ENCODE data around the gene CLCN7.

Gene CLCN7

DNA sequence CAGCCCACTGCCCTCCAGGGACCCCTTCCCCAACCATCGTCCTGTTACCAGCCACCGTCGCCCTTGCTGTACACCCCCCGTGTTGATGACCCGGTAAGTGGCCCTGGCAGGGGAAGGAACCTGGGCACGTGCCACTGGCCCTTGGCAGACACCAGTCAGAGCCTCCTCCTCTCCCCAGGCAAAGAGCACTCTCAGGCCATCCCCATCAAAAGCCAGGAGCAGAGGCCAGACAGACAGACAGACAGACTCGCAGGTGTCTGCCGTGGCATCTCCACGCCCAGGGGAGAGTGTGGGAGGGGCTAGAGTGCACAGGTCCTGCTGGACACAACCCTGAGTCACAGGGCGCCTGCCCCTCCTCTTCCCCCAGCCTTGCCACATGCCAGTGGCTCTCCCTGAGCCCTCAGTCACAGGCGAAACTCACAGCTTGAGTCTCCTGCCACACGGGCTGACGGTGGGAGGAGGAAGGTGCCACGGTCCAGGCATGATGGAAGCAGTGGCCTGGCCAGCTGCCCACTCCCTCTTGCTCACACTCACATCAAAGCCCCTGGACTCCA is 7.8 kb downstream of the CLCN7 start:
- Histone ChIP-seq H2BK120ac (ENCODE audit: low read depth, low read length) (no peak overlapping the region), H3K27ac (ENCODE audit: low read length, poor library complexity, severe bottlenecking) (no peak overlapping the region), H3K23ac (ENCODE audit: low read length in 2 of 2) (no peak overlapping the region), H2AK5ac (ENCODE audit: low read length, severe bottlenecking) (no peak overlapping the region), H2BK15ac (ENCODE audit: low read depth, poor library complexity, severe bottlenecking) (no peak overlapping the region), H3K27me3 (ENCODE audit: control insufficient read depth in 1 of 2, insufficient read depth in 1 of 2, low read length in 2 of 2) (no peaks in the 10 kb centered on the region), H3K14ac (ENCODE audit: low read length in 2 of 2) (no peak overlapping the region), H3K9me3 (ENCODE audit: control insufficient read depth, low read length) (no peaks in the 10 kb centered on the region), H3K79me1 (replicated peaks; ENCODE audit: low read length, poor library complexity, severe bottlenecking) (peaks cover 57% of the 10 kb centered on the region), H3K4me3 (ENCODE audit: insufficient read depth in 1 of 2, low read depth in 1 of 2, low read length in 2 of 2) (no peak overlapping the region), H4K8ac (ENCODE audit: low read length) (no peak overlapping the region), H3K9ac (ENCODE audit: low read length) (no peak overlapping the region), H3K4me2 (ENCODE audit: low read length, poor library complexity, severe bottlenecking) (no peak overlapping the region), H3K18ac (ENCODE audit: low read depth in 1 of 2, low read length in 2 of 2) (no peak overlapping the region), H4K91ac (ENCODE audit: low read length) (no peak overlapping the region), H2AFZ (ENCODE audit: low read depth, low read length) (no peak overlapping the region), H2BK5ac (ENCODE audit: low read depth, low read length, poor library complexity, severe bottlenecking) (no peak overlapping the region), H3K36me3 (ENCODE audit: control insufficient read depth in 1 of 2, insufficient read depth in 2 of 2, low read depth in 1 of 2, low read length in 2 of 2) (peaks cover 23 to 46% of the 10 kb centered on the region in 2 experiments), H2BK12ac (ENCODE audit: low read length in 2 of 2) (no peak overlapping the region), H3K4me1 (ENCODE audit: control insufficient read depth, insufficient read depth, low read depth, low read length) (peaks cover 28% of the 10 kb centered on the region), H3K4ac (ENCODE audit: low read depth in 1 of 2, low read length in 2 of 2) (no peak overlapping the region)
- no peak for DNase-seq
- WGBS = 98% methylated on average over 13 of the region's 14 CpGs

DNA sequence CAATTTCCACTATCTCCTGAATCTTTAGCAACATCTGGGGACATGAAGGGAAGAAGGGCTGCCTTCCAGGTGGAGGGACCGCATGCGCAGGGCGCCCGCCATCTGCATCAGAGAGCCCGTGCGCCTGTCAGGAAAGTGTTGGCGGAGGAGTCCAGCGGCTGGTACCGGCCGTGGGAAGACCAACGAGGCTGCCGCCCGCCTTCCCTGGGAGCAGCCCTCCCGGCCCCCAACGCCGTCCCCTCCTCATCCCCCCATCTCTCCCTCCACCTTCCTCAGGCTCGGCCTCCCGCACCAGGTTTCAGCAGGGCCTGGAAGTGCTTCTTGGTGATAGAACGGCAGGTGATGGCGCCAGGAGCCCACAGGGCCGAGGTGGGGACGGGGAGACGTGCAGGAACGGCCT is 8.8 kb downstream of the CLCN7 start:
- no peak overlapping the region for H3K4ac ChIP-seq (ENCODE audit: low read depth in 1 of 2, low read length in 2 of 2)
- H2AK5ac ChIP-seq (ENCODE audit: low read length, severe bottlenecking) = no peak overlapping the region
- no peaks in the 10 kb centered on the region for H3K27me3 ChIP-seq (ENCODE audit: control insufficient read depth in 1 of 2, insufficient read depth in 1 of 2, low read length in 2 of 2)
- H3K79me1 ChIP-seq (replicated peaks; ENCODE audit: low read length, poor library complexity, severe bottlenecking) = peaks cover 58% of the 10 kb centered on the region
- no peak overlapping the region for H3K23ac ChIP-seq (ENCODE audit: low read length in 2 of 2)
- H2BK120ac ChIP-seq (ENCODE audit: low read depth, low read length) = no peak overlapping the region
- 93% methylated on average over 21 of the region's 24 CpGs for WGBS
- no peak overlapping the region for H4K8ac ChIP-seq (ENCODE audit: low read length)
- H3K27ac ChIP-seq (ENCODE audit: low read length, poor library complexity, severe bottlenecking) = no peak overlapping the region
- H3K18ac ChIP-seq (ENCODE audit: low read depth in 1 of 2, low read length in 2 of 2) = no peak overlapping the region
- peaks cover 25 to 48% of the 10 kb centered on the region in 2 experiments for H3K36me3 ChIP-seq (ENCODE audit: control insufficient read depth in 1 of 2, insufficient read depth in 2 of 2, low read depth in 1 of 2, low read length in 2 of 2)
- H3K9ac ChIP-seq (ENCODE audit: low read length) = no peak overlapping the region
- no peak overlapping the region for H2AFZ ChIP-seq (ENCODE audit: low read depth, low read length)
- no peak overlapping the region for H2BK15ac ChIP-seq (ENCODE audit: low read depth, poor library complexity, severe bottlenecking)
- DNase-seq = no peak
- no peak overlapping the region for H3K14ac ChIP-seq (ENCODE audit: low read length in 2 of 2)
- no peaks in the 10 kb centered on the region for H3K9me3 ChIP-seq (ENCODE audit: control insufficient read depth, low read length)
- H3K4me2 ChIP-seq (ENCODE audit: low read length, poor library complexity, severe bottlenecking) = no peak overlapping the region
- H2BK5ac ChIP-seq (ENCODE audit: low read depth, low read length, poor library complexity, severe bottlenecking) = no peak overlapping the region
- H3K4me1 ChIP-seq (ENCODE audit: control insufficient read depth, insufficient read depth, low read depth, low read length) = peaks cover 21% of the 10 kb centered on the region
- H3K4me3 ChIP-seq (ENCODE audit: insufficient read depth in 1 of 2, low read depth in 1 of 2, low read length in 2 of 2) = no peak overlapping the region
- H2BK12ac ChIP-seq (ENCODE audit: low read length in 2 of 2) = no peak overlapping the region
- no peak overlapping the region for H4K91ac ChIP-seq (ENCODE audit: low read length)

DNA sequence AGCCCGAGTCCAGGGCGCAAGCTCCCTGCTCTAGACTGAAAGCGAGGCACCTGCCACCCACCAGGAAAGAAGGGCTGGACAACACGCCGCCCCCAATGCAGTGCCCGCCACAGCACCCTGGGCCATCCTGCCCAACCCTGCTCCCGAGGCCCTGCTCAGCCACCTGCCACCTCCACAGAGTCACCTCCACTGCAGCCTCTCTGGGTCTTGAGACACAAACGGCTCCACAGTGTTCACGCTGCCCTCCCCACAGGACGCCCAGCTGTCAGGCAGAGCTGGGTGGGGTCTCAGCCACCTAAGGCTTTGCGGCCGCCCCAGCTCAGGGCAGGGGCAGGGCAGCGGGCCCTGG is 9.3 kb downstream of the CLCN7 start:
- Histone ChIP-seq H2BK5ac (ENCODE audit: low read depth, low read length, poor library complexity, severe bottlenecking) (no peak overlapping the region), H2BK15ac (ENCODE audit: low read depth, poor library complexity, severe bottlenecking) (no peak overlapping the region), H3K4me3 (ENCODE audit: insufficient read depth in 1 of 2, low read depth in 1 of 2, low read length in 2 of 2) (no peak overlapping the region), H3K4me2 (ENCODE audit: low read length, poor library complexity, severe bottlenecking) (no peak overlapping the region), H3K4me1 (ENCODE audit: control insufficient read depth, insufficient read depth, low read depth, low read length) (peaks cover 16% of the 10 kb centered on the region), H2BK120ac (ENCODE audit: low read depth, low read length) (no peak overlapping the region), H3K14ac (ENCODE audit: low read length in 2 of 2) (no peak overlapping the region), H3K9ac (ENCODE audit: low read length) (no peak overlapping the region), H2AK5ac (ENCODE audit: low read length, severe bottlenecking) (no peak overlapping the region), H2BK12ac (ENCODE audit: low read length in 2 of 2) (no peak overlapping the region), H3K23ac (ENCODE audit: low read length in 2 of 2) (no peak overlapping the region), H4K8ac (ENCODE audit: low read length) (no peak overlapping the region), H3K79me1 (replicated peaks; ENCODE audit: low read length, poor library complexity, severe bottlenecking) (peaks cover 62% of the 10 kb centered on the region), H2AFZ (ENCODE audit: low read depth, low read length) (no peak overlapping the region), H3K27ac (ENCODE audit: low read length, poor library complexity, severe bottlenecking) (no peak overlapping the region), H3K4ac (ENCODE audit: low read depth in 1 of 2, low read length in 2 of 2) (no peak overlapping the region), H3K27me3 (ENCODE audit: control insufficient read depth in 1 of 2, insufficient read depth in 1 of 2, low read length in 2 of 2) (no peaks in the 10 kb centered on the region), H4K91ac (ENCODE audit: low read length) (no peak overlapping the region), H3K9me3 (ENCODE audit: control insufficient read depth, low read length) (no peaks in the 10 kb centered on the region), H3K18ac (ENCODE audit: low read depth in 1 of 2, low read length in 2 of 2) (no peak overlapping the region), H3K36me3 (ENCODE audit: control insufficient read depth in 1 of 2, insufficient read depth in 2 of 2, low read depth in 1 of 2, low read length in 2 of 2) (peaks cover 30 to 48% of the 10 kb centered on the region in 2 experiments)
- DNase-seq = no peak
- WGBS = 98% methylated on average over 13 of the region's 13 CpGs

DNA sequence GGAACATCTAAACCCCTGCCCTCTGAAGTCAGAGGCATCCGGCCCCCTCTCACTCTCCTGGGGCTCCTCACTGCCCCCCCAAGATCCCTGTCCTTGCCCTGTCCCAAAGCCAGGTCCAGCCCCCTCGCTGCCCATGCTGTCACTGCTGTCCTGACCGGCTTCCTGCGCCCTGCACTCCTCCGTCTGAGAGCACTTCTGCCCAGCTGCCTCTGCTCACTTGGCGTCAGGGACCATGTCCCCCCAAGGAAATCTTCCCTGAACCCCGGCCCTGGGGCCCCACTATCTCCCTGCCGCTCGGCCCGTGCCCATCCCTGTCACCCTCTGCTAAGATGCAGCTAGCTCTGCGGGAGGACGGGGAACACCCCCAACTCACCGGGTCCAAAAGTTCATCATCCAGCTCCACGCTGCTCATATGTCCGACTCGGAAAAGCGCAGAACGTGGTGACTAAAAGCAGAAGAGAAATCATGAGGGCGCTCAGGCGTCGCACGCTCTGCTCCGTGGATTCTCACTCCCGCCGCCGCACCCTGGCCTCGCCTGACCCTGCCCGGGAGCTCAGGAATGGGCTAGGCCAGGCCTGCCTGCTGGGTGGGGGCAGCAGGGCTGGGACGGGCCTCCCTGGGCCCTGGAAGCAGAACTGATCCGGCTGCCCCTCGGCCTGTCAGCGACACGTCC is 9.8 kb downstream of the CLCN7 start:
- no peak overlapping the region for H3K9ac ChIP-seq (ENCODE audit: low read length)
- no peak overlapping the region for H4K91ac ChIP-seq (ENCODE audit: low read length)
- H2BK12ac ChIP-seq (ENCODE audit: low read length in 2 of 2) = no peak overlapping the region
- H4K8ac ChIP-seq (ENCODE audit: low read length) = no peak overlapping the region
- H2AK5ac ChIP-seq (ENCODE audit: low read length, severe bottlenecking) = no peak overlapping the region
- H3K14ac ChIP-seq (ENCODE audit: low read length in 2 of 2) = no peak overlapping the region
- no peak overlapping the region for H2BK15ac ChIP-seq (ENCODE audit: low read depth, poor library complexity, severe bottlenecking)
- no peak overlapping the region for H3K18ac ChIP-seq (ENCODE audit: low read depth in 1 of 2, low read length in 2 of 2)
- H2BK5ac ChIP-seq (ENCODE audit: low read depth, low read length, poor library complexity, severe bottlenecking) = no peak overlapping the region
- peaks cover 12% of the 10 kb centered on the region for H3K4me1 ChIP-seq (ENCODE audit: control insufficient read depth, insufficient read depth, low read depth, low read length)
- H2AFZ ChIP-seq (ENCODE audit: low read depth, low read length) = no peak overlapping the region
- peaks cover 35 to 50% of the 10 kb centered on the region in 2 experiments for H3K36me3 ChIP-seq (ENCODE audit: control insufficient read depth in 1 of 2, insufficient read depth in 2 of 2, low read depth in 1 of 2, low read length in 2 of 2)
- DNase-seq = no peak
- no peak overlapping the region for H3K4me2 ChIP-seq (ENCODE audit: low read length, poor library complexity, severe bottlenecking)
- H2BK120ac ChIP-seq (ENCODE audit: low read depth, low read length) = no peak overlapping the region
- no peak overlapping the region for H3K4ac ChIP-seq (ENCODE audit: low read depth in 1 of 2, low read length in 2 of 2)
- WGBS = 96% methylated on average over 33 of the region's 33 CpGs
- H3K27ac ChIP-seq (ENCODE audit: low read length, poor library complexity, severe bottlenecking) = no peak overlapping the region
- peaks cover 60% of the 10 kb centered on the region for H3K79me1 ChIP-seq (replicated peaks; ENCODE audit: low read length, poor library complexity, severe bottlenecking)
- no peaks in the 10 kb centered on the region for H3K27me3 ChIP-seq (ENCODE audit: control insufficient read depth in 1 of 2, insufficient read depth in 1 of 2, low read length in 2 of 2)
- no peak overlapping the region for H3K4me3 ChIP-seq (ENCODE audit: insufficient read depth in 1 of 2, low read depth in 1 of 2, low read length in 2 of 2)
- H3K23ac ChIP-seq (ENCODE audit: low read length in 2 of 2) = no peak overlapping the region
- no peaks in the 10 kb centered on the region for H3K9me3 ChIP-seq (ENCODE audit: control insufficient read depth, low read length)
